ENCODE data around the gene IFT122.
A peak's percentile ranks its signal among the peaks of the same experiment; 100 is the strongest.
"Not testable (repeated sequence)": the region's sequence is repeated elsewhere in the genome, so short reads cannot be mapped to it uniquely, and the experiment has no call there.

Gene IFT122

DNA sequence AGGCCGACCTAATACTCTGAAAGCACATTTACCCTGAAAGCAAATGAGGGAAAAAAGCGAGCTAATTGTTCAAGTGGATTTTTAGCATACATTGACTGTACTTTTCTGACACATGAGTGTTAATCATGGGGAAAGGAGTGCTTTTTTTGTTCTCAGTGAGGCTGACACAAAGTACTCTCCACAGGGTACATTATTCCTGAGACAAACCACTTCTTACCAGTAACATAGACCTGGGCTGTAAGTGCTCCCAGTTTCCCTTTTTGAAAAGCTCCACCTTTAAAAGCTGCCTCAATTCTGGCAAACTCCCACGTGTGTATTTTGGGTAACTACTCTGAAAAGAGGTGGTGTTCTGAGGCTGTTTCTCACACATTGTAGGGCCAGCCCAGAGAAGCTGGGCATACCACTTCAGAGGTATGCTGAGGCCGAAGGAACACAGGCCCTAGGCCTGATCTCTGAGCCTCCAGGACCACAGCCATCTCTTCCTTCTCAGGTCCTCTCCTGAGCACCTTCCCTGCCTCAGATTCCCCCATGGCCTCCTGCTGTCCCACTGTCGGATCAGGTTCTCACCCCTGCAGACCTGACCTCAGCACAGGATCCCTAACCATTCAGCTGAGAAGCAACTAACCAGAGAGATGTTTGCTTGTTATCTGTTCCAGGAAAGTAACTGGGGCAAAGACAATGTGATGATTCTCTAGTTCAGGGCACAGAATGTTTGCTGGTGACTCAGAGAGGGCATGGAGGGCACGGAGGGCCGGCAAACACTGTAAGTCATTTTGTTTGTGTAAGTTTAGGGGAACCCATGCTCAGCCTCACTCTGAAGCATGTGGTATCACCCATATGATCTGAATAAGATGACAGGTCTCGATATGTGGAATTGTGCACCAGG lies 58.8 kb downstream of the IFT122 start:
- DNase-seq: not testable (repeated sequence)

DNA sequence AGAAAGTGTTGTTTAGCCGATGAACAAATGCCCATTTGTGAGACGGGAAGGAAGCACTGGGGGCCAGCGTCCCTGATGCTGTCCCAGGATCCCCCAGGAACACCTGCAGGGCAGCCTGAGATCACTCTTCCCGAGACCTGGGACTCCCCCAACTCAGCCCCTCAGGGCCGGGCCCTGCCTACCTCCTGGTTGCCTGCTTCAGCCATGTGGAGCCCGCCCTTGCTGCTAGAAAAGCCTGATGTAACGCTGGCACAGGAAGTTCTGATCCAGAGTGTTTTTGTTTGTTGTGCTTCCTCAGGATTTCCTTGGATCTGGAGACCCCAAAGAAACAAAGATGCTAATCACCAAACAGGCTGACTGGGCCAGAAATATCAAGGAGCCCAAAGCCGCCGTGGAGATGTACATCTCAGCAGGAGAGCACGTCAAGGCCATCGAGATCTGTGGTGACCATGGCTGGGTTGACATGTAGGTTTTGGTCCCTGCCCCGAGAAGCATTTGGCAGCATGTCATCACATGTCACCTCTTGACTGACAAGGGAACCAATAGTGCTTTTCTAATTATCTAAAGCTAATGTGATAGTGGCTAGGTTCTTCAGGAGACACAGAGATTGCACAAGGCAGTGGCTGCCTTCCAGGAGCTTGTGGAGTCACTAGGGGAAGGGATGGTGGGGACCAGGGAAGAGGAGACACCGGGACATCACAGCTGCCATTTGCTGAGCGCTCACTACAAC lies 59.7 kb downstream of the IFT122 start:
- DNase-seq: not testable (repeated sequence)

DNA sequence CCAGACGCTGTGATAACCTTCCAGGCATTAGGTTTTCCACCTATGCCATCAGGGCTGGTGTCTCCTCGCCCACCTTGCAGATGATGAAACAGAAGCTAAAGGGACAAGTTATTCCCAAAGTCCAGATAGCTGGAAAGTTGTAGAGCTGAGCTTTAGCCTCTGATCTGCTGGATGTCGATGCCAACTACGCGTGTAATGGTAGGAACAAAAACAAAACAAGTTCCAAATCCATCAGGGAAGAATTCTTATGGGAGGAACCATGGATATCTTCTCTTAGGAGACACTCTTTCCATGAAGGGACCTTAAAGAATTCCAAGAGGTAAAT lies 60.3 kb downstream of the IFT122 start:
- DNase-seq: no peak

DNA sequence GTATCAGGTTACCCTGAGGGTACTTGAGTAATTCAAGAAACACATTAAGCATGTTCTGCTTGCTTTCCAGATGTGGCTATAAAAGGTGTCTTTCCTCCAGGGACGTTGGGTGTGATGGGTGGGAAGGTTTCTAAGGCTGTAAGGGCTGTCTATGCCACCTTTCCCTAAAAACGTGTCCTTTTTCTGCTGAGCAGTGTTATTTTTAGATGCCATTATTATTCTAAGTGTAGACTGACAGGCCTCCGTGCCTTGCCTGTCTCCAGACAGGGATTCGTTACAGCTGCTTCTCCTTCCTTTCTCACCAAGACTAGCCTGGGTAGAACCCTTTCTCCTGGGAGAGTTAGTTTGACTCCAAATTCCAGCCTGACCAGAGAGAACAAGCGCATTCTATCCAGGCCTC lies 61.6 kb downstream of the IFT122 start:
- DNase-seq: peak; percentile 6

DNA sequence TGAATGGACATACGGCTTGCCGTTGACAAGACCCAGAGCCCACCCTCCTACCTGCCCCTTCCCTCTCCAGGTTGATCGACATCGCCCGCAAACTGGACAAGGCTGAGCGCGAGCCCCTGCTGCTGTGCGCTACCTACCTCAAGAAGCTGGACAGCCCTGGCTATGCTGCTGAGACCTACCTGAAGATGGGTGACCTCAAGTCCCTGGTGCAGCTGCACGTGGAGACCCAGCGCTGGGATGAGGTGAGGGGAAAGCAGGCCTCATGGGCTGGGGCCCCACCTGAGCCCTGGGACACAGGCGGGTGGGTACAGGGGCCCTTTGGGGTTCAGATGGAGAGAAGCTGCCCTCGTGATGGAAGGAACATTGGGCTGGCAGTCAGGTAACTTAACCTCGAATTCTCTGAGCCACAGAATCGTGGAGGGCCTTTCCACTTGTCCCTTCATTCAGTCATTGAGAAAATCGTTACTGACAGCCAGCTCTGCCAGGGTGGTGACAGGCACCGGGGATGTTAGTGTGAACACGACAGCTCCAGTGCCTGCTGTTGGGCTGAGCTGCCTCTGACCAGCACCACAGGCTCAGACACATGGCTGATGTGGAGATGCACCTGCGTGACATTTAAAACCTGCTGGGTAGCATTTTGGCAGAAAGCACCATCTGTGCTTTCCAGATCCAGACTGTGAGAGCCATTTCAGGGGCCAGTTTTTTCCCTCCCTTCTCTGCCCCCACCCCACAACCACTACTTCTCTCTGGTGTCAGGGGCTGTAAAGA lies 62.8 kb downstream of the IFT122 start:
- no peak for DNase-seq

DNA sequence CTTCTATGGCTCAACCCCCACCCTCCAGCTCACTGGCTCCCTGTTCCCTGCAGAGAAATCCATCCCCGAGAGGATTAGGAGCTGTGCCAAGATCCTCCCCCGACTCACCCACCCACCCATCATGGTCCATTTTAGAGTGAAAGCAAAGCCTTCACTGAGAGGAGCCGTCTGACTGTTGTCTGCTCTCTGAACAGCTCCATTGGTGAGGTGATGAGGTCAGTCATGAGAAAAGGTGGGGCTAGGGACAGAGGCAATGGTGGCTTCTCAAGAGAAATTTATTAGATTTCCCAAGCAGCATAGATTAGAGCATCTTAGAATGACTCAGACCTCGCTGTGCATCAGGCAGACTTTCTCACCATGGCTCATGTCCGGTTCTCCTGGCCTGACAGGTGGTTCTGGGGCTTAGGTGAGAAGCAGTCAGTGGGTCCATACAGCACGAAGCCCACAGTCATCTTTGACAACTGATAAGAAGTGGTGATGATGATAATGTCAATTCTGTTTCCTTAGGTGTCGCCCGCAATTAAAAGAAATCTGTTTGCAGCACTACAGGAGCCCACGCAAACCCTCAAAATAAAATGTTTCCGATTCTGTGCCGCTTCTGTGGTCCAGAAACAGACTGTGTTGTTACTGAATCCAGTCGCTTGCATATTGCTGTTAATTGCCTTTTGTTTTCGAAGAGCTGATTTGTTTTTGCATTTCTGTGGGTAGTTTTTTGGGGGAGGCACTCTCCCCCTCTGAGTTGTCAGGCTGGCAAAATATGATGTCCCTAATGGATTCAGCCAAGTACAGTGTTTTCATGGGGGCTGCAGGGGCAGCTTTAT lies 63.7 kb downstream of the IFT122 start:
- DNase-seq: no peak

DNA sequence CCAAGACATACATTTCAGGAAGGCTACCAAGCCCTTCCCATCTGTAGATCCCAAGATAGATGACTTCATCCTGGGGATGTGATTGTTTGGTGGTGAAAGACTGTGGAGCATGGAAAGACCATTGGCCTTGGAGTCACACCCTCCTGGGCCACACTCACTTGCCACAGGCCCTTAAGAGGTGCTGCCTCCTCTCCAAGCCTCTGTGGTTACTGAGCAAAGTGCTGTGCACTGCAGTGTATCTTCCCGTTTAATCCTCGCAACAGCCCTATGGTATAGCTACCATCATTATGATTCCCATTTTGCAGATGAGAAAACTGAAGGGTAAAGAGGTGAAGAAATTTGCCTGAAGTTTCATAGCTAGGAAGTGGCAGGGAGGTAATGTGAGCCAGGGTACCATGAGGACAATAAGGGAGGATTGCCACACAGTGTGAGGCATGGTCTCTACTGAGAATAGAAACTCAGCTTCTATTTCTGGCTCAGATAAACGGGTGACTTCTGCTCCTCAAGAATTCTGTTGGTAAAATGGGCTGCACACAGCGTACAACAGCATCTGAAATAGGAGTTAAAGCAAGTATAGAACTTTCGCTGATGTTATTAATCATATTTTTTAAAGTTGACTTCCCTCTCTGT lies 64.6 kb downstream of the IFT122 start:
- DNase-seq: no peak

DNA sequence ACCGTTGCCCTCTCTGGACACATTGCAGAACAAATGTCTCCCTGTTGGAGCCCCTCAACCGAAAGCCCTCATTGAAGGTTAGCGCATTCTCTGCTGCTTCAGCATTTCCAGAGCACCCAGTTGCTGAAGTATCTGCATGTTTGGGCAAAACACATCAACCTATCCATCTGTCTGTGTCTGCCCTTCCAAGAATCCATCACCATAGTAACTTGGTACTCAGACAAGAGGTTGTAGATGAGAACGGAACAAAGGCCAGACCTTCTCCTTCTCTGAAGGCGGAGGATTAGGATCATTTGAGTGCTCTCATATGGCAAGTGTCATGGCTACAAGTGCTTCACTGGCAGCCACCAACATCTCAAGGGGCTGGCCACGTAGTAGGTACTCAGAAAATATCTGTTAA lies 65.3 kb downstream of the IFT122 start:
- no peak for DNase-seq

DNA sequence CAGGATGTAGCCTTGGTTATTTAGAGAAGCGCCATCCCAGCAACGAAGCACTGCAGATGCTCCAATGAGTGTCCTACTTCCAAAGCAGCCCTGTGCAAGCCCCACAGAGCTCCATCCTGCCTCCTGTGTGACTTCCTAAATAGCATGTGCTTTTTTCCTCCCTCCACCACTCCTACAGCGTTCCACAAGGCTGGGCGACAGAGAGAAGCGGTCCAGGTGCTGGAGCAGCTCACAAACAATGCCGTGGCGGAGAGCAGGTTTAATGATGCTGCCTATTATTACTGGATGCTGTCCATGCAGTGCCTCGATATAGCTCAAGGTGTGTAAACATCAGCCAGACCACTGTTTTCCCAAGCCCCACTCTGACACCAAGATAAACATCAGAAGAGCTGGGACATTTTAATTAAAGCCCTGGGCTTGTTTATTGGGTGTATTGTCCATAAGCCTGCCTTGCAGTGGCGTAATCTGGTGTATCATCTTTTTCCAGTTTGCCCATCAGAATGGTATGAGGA lies 66.3 kb downstream of the IFT122 start:
- DNase-seq: no peak

DNA sequence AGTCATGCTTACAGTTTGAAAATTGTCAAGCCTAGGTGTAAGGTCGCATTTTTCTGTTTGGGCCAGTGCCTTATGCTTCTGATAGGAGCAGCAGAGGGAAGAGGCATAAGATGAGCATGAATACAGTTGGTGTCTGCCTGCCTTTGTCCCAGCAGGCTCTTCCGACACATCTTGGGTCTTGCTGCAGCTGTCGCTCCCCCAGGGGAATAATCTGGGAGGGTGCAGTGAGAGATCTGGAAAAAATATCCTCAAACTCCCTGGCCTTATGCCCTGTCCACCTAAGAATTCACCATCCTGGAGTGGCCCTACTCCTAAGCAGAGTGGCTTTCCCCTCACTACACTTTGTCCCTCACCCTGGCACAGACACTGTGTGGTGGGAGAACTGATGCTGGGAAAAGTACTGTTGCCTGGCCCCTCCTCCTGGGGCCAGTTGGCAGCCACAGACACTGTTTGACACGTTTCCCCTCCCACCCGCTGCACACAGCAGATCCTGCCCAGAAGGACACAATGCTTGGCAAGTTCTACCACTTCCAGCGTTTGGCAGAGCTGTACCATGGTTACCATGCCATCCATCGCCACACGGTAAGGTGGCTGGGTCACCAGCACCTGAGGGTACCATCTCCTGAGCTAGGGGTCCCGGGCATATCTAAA lies 67.3 kb downstream of the IFT122 start:
- DNase-seq: no peak

DNA sequence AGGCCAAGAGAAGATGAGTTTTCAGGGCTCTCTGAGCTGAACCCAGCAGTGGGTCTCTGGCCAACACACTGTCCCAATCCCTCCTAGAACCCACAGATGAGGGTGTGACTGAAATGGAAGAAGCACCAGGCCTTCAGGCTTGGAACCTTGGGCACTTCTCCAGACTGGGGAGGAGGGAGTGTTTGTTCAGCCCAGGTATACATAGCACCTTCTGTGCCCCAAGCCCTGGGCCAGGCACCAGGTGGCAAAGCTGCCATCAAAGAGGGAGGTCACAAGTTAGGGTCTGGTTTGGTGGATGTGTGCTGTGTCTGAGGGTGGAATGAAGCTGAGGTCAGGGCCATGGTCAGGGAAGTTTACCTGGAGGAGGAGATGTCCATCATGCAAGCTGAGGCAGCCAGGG lies 72.6 kb downstream of the IFT122 start:
- DNase-seq: no peak

DNA sequence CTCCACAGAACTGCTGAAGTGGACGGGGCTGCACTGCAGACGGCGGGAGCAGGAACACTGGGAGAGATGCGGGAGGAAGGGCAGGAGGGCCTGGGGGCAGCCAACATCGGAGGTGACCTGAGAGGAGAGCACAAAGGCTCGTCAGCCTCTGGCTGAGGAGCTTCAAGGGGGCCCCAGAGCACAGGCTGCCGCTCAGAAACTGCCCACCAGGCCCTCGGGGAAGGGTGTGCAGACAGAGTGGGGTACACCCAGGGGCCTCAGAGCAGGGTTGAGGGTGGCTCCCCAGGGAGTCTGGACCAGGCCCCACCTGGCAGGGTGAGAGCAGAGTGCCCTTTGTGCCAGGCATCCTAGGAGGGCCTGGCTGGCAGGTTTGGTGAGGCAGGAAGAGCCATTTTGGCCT lies 73.7 kb downstream of the IFT122 start:
- no peak for DNase-seq

DNA sequence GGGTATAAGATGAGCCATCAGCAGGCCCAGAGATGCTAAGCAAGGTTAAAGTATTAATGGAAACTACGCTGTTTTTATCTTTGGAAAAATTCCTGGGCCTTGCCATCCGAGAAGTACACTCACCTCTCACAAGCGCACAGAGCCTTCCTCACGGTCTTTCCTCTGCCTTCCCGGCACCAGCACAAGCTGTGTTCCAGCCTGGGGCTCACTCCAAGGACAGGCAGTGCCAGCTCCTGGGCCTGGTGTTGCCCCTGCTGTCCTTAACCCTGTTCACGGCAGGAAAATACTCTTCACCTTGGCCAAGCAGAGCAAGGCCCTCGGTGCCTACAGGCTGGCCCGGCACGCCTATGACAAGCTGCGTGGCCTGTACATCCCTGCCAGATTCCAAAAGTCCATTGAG lies 74.1 kb downstream of the IFT122 start:
- DNase-seq: no peak

DNA sequence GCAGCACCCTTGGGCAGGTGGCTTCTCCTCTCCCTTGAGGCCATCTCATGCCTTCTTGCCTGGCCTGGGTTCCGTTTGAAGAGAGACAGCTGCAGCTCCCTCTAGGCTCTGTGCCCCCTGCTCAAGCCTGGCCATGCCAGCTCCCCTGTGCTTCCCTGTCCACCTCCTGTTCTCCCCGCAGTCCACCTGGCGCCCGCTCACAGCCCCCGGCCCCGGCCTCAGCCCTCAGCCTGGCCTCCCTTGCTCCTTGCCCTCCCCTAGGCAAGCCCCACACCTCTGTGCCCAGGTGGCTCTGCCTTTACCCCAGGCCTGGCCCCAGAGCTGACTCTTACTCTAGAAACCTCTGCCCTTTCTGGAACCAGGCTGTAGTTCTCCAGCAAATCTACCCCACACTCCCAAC lies 74.5 kb downstream of the IFT122 start:
- DNase-seq: no peak

DNA sequence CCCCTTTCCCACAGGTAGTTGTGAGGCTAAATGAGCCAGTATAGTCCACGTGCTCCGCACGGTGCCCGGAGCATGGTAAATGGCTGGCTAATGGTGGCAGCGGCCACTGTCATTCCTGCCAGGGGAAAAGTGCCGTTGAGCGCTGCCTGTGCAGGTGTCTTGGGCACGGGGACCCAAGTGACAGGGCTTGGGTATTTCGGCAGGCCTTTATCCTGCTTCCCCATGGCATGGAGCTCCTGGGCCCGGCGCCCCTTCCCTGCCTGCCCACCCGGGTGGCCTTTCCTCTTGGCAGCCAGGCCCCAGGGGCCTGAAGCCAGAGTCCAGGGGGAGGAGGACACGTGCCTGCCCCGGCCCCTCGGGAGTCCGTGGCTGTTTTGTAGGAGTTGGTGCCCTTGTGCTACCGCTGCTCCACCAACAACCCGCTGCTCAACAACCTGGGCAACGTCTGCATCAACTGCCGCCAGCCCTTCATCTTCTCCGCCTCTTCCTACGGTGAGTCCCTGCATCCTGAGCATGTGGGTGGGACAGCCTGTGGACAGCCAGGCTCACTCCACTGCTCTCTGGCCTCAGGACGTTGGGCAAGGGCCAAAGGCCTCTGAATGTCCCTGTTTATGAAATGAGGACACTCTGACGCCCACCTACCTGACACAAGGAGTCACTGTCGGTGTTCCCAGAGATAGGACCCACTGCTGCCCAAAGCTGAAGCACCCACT lies 75.2 kb downstream of the IFT122 start:
- not testable (repeated sequence) for DNase-seq

DNA sequence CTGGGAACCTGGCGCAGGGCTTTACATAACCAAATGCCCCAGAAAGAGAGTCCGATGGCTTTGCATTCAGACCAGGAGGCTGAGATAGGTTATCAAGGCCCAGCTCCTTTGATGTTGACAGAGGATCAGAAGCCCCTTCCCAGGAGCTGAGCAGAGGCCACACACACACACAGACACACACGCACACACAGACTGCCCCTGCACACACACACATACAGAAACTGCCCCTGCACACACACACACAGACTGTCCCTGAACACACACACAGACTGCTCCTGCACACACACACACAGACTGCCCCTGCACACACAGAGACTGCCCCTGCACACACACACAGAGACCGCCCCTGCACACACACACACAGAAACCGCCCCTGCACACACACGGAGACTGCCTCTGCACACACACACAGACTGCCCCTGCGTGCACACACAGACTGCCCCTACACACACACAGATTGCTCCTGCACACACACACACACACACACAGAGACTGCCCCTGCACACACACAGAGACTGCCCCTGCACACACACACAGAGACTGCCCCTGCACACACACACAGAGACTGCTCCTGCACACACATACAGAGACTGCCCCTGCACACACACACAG lies 75.9 kb downstream of the IFT122 start:
- DNase-seq: not testable (repeated sequence)

DNA sequence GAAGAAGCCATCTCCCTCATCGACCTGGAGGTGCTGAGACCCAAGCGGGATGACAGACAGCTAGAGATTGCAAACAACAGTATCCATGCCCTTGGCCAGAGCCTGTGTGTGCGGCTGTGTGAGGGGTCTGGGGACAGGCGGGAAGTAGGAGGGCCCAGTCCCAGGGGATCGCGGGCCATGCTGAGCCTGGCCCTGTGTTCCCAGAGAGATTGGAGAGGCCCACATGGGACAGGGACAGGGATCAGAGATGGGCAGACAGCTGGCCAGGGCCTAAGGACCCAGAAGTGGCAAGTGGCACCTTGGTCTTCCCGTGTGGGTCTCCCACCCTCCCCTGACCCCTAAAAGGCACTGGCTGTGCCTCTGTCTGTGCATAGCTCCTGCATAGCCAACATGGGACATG lies 77.5 kb downstream of the IFT122 start:
- no peak for DNase-seq

DNA sequence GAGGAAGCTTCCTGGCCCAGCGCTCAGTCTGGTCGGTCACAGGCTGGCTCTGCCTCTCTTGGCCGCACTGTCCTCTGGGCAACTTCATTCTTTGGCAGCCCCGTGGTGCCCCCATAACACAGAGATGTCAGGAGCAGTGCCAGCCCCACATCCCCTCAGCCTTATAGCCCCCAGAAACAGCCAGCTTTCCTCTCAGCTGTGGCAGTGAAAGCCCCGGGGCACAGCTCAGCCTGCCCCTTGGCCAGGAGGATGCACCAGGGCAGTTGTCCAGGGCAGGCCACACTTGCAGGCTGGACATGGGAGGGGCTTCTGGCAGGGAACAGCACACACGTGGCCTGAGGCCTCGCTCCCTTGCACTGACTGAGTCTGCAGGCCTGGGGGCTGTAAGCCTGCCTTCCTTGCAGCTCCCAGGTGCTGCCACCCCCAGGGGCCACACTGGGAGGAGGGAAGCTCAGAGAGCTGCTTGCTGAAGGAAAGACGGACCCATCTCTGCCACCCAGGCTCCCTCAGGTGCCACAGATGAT lies 78.1 kb downstream of the IFT122 start:
- DNase-seq: no peak

DNA sequence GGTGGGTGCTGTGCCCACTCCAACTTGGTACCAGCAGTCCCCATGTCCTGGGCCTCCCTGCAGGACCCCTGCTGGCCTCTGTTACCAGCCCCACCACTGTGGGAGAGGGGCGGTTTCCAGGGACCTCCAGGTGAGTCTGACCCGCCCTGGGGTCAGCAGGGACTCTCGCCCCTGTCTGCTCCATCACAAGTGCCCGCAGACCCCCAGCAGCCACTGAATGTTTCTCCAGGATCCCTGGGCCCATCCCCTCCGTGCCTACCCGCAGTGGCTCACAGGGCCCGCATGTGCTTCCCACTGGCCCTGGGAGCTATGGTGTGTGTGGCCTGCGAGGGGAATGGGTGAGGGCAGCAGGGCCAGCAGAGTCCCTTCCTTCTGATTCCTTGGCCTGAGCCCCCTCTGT lies 78.6 kb downstream of the IFT122 start:
- no peak for DNase-seq

DNA sequence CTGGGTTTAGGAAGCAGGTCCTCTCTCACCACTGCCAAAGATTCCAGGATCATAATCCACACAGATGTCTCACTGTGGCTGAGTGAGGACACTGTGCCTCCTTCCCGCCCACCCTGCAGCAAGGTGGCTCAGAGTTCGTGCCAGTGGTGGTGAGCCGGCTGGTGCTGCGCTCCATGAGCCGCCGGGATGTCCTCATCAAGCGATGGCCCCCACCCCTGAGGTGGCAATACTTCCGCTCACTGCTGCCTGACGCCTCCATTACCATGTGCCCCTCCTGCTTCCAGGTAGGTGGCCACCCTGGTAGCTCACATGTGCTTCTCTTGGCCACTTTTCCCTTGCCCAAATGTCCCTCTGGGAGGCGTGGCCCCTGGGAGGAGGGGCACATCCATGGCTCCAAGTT lies 79.4 kb downstream of the IFT122 start:
- no peak for DNase-seq

All from NCI-H1436 (cell line).